Naive thymus-derived CD4-positive, alpha-beta T cell (primary cell): ENCODE measurements around the gene CPNE2. TPM values are rescaled to one million over a fixed set of nuclear protein-coding genes. Genes with fewer than 3 reads are reported as not detected.

ENCODE experiments used
- ATAC-seq: fragments of 150-1000 bp; cut with Tn5 transposase; 2 replicates; pipeline ENCODE4 v1.10.0; 2021; ENCODE audit warnings: mild to moderate bottlenecking, moderate library complexity
- CTCF ChIA-PET: fragments of 350-600 bp; sonication (Branson Sonifier 250); formaldehyde crosslinking; loops from one replicate; lab custom pipeline; 2021; ENCODE audit warnings: antibody characterized with exemption; lab: Charles Lee
- POLR2A ChIA-PET: fragments of 350-600 bp; sonication (Branson Sonifier 250); formaldehyde crosslinking; loops from one replicate; lab custom pipeline; 2021; ENCODE audit warnings: antibody characterized with exemption, inconsistent platforms; lab: Charles Lee
- DNase-seq, 9 donors: peaks; one replicate each; pipeline versions ENCODE4 v3.0.0 to v3.0.0-alpha.2; 2020 to 2022; ENCODE audit warnings: mixed read lengths in 1 of 9
- H3K27ac ChIP-seq: one replicate; pipeline ENCODE4 v1.7.0; 2013; ENCODE audit warnings: mild to moderate bottlenecking, low read depth, low read length, moderate library complexity
- H3K27me3 ChIP-seq, 2 donors: one replicate each; pipeline ENCODE4 v1.7.0; 2013; ENCODE audit warnings: low read length in 2 of 2, mild to moderate bottlenecking in 2 of 2, moderate library complexity in 2 of 2; ENCODE audit not compliant: control insufficient read depth in 2 of 2, insufficient read depth in 2 of 2
- H3K36me3 ChIP-seq, 3 experiments: 1 replicate in 2 of 3; 2 replicates in 1 of 3; pipeline ENCODE4 v1.7.0; 2013; ENCODE audit warnings: low read length in 3 of 3, mild to moderate bottlenecking in 3 of 3, moderate library complexity in 1 of 3; ENCODE audit not compliant: insufficient read depth in 3 of 3, control insufficient read depth in 2 of 3
- H3K4me1 ChIP-seq, 2 donors: one replicate each; pipeline ENCODE4 v1.7.0; 2013; ENCODE audit warnings: low read length in 2 of 2, mild to moderate bottlenecking in 2 of 2, moderate library complexity in 1 of 2; ENCODE audit not compliant: control insufficient read depth in 2 of 2, insufficient read depth in 2 of 2
- H3K4me3 ChIP-seq: 2 replicates; pipeline ENCODE4 v1.7.0; 2013; ENCODE audit warnings: mild to moderate bottlenecking, low read length
- H3K9me3 ChIP-seq, 3 experiments: 1 replicate in 2 of 3; 2 replicates in 1 of 3; pipeline ENCODE4 v1.7.0; 2013; ENCODE audit warnings: low read length in 3 of 3; ENCODE audit not compliant: control insufficient read depth in 2 of 3
- H3K27ac Mint-ChIP-seq, 9 donors: one replicate each; pipeline ENCODE4 v1.8.0; 2020 to 2022; ENCODE audit warnings: mixed read lengths in 9 of 9, mild to moderate bottlenecking in 8 of 9, moderate library complexity in 5 of 9, inconsistent platforms in 2 of 9
- H3K27me3 Mint-ChIP-seq, 5 donors: one replicate each; pipeline ENCODE4 v1.8.0; 2021 to 2022; ENCODE audit warnings: mixed read lengths in 5 of 5, mild to moderate bottlenecking in 1 of 5
- H3K36me3 Mint-ChIP-seq, 5 donors: one replicate each; pipeline ENCODE4 v1.8.0; 2020 to 2022; ENCODE audit warnings: mixed read lengths in 5 of 5, mild to moderate bottlenecking in 3 of 5, inconsistent platforms in 1 of 5
- H3K4me1 Mint-ChIP-seq, 7 donors: one replicate each; pipeline ENCODE4 v1.8.0; 2020 to 2022; ENCODE audit warnings: mixed read lengths in 7 of 7, mild to moderate bottlenecking in 3 of 7, inconsistent platforms in 1 of 7
- H3K4me3 Mint-ChIP-seq, 10 donors: one replicate each; pipeline ENCODE4 v1.8.0; 2020 to 2022; ENCODE audit warnings: mild to moderate bottlenecking in 10 of 10, mixed read lengths in 10 of 10, moderate library complexity in 6 of 10, inconsistent platforms in 2 of 10
- H3K9me3 Mint-ChIP-seq, 11 donors: one replicate each; pipeline ENCODE4 v1.8.0; 2020 to 2022; ENCODE audit warnings: mixed read lengths in 11 of 11, mild to moderate bottlenecking in 4 of 11, inconsistent platforms in 1 of 11, moderate library complexity in 1 of 11
- intact Hi-C, 2 donors: fragments of 100-400 bp; cut with micrococcal nuclease; formaldehyde crosslinking; loops; one replicate each; pipeline ENCODE4 v1.15.1; 2023
- polyA plus RNA-seq, 2 donors: library from polyadenylated mRNA; unstranded; fragments of 300-500 nt; fragmentation: Illumina TruSeq; gene quantifications; one replicate each; pipeline ENCODE4 v1.2.3, GENCODE V29; 2021
- total RNA-seq, 6 experiments: library from RNA in 5 of 6; stranded (reverse) in 5 of 6; gene quantifications; 1 replicate in 5 of 6; 2 replicates in 1 of 6; pipeline ENCODE4 v1.2.3 and lab custom pipeline; 2021 to 2026

CPNE2 gene
- total and polyA plus RNA-seq, 7 experiments from 2014 or later = 1.1 to 12.6 (median 5.5) TPM

DNA sequence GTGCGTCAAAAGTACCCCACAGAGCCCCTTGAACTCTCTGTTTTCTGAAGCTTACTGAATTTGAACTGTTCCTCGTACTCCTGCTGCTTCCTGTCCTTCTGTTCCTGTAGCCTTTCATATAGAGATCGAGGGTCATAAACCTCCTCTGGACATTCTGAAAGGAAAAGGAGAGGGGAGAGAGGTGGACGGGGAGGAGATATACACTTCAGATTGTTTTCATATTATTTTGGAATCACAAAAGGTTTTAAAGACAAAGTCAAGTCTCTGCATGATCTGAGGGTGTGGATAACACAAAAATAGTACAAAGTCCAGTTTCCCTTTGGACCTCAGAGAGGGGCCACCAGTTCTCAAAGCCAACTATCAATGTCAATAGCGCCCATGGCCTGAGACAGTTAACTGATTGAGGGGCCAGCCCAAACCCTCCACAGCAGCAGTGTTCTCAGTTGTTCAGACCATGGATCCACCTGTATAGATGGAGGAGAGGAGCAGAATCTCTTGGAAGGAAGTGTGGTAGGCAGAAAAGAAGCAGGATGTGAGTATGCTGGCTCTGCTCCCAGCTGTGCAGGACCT, 80.4 kb downstream of the CPNE2 start:
- Histone ChIP-seq H3K4me3 (no peak overlapping the region), H3K27ac (no peak overlapping the region), H3K27me3 (no peaks in the 10 kb centered on the region), H3K4me1 (peaks cover 0 to 2% of the 10 kb centered on the region in 2 donors), H3K36me3 (peaks cover 18 to 49% (median 23%) of the 10 kb centered on the region in 3 experiments), H3K9me3 (no peaks in the 10 kb centered on the region)
- H3K4me1 Mint-ChIP-seq = peaks cover 3 to 9% (median 4%) of the 10 kb centered on the region in 7 donors
- ATAC-seq (no peak), DNase-seq (no peak)
- intact Hi-C loops = no loop called here
- no peaks in the 10 kb centered on the region for H3K9me3 Mint-ChIP-seq
- ChIA-PET POLR2A (no interaction called here), CTCF (interaction anchor here (0.7 kb wide), 1 partner anchor 130 kb away, joined by 4 read pairs; no protein-coding TSS in a partner anchor)
- H3K36me3 Mint-ChIP-seq = peaks cover 15 to 32% (median 18%) of the 10 kb centered on the region in 5 donors
- no peaks in the 10 kb centered on the region for H3K27me3 Mint-ChIP-seq
- no peak overlapping the region for H3K4me3 Mint-ChIP-seq
- no peak overlapping the region for H3K27ac Mint-ChIP-seq

DNA sequence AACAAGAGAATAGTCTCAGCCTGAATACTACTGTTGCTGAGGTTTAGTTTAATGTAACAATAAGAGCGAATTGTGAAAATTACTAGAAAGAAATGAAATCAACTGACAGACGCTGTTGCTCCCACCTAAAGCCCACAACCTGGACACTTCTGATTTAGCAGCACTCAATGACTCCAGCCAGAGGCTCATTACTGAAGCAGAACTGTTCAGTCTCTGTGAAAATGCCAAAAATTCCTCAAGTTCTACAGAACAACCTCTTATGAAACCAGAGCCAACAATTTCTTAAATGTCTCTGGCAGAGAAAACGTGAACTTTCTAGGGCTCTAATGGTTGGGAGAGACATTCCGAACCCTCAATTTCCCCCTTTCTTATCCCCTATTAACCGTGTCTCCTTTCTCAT, 83.5 kb downstream of the CPNE2 start:
- Mint-ChIP-seq H3K36me3 (peaks cover 10 to 35% (median 16%) of the 10 kb centered on the region in 5 donors), H3K27me3 (no peaks in the 10 kb centered on the region), H3K4me3 (no peak overlapping the region), H3K4me1 (peaks cover 0 to 10% (median 6%) of the 10 kb centered on the region in 7 donors), H3K27ac (peak overlapping the region in 2 of 9 donors; percentile 21 to 39), H3K9me3 (no peaks in the 10 kb centered on the region)
- Histone ChIP-seq H3K4me1 (no peaks in the 10 kb centered on the region), H3K27me3 (no peaks in the 10 kb centered on the region), H3K4me3 (no peak overlapping the region), H3K36me3 (peaks cover 11 to 29% (median 13%) of the 10 kb centered on the region in 3 experiments), H3K9me3 (no peaks in the 10 kb centered on the region), H3K27ac (no peak overlapping the region)
- CTCF ChIA-PET = interaction anchor here (1.8 kb wide), 1 partner anchor 92 kb away, joined by 4 read pairs; no protein-coding TSS in a partner anchor
- DNase-seq (no peak), ATAC-seq (no peak)
- POLR2A ChIA-PET = interaction anchor here (2.4 kb wide), 1 partner anchor 10 kb away, joined by 11 read pairs; the partner anchor contains the start of genes PSME3IP1 and RSPRY1
- intact Hi-C loops = no loop called here

DNA sequence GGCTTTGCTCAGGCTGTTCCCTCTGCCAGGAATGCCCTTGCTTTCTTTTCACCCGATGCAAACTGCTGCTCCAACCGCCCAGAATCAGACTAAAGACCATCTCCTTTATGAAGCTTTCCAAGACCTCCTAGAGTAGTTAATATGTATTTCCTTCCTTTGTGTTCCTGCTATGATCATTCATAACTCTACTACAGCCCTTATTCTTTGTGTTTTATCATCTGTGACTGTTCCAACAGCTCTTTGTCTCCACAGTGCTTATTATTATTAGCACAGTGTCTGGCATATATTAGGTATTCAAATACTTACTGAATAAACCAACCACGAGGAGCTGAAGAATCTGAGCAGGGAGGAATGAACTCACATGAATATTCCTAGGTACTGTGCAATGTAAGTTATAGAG, 85.8 kb downstream of the CPNE2 start:
- no peak overlapping the region for H3K27ac ChIP-seq
- peaks cover 0 to 1% (median 0%) of the 10 kb centered on the region in 11 donors for H3K9me3 Mint-ChIP-seq
- intact Hi-C loops = loop anchor here in 1 of 2 donors (2.0 kb wide), 1 partner anchor 21 kb away; no protein-coding TSS in a partner anchor
- H3K27me3 Mint-ChIP-seq = no peaks in the 10 kb centered on the region
- no peak overlapping the region for H3K4me3 Mint-ChIP-seq
- H3K27me3 ChIP-seq = no peaks in the 10 kb centered on the region
- ChIA-PET POLR2A (no interaction called here), CTCF (interaction anchor here (1.6 kb wide), 1 partner anchor 95 kb away, joined by 4 read pairs; no protein-coding TSS in a partner anchor)
- peaks cover 8 to 26% (median 13%) of the 10 kb centered on the region in 7 donors for H3K4me1 Mint-ChIP-seq
- no peaks in the 10 kb centered on the region for H3K4me1 ChIP-seq
- H3K27ac Mint-ChIP-seq = peak overlapping the region in 6 of 9 donors; percentile 3 to 67 (median 14)
- peaks cover 4 to 15% (median 5%) of the 10 kb centered on the region in 5 donors for H3K36me3 Mint-ChIP-seq
- no peak for ATAC-seq
- DNase-seq = no peak
- H3K9me3 ChIP-seq = no peaks in the 10 kb centered on the region
- H3K36me3 ChIP-seq = peaks cover 0 to 6% (median 0%) of the 10 kb centered on the region in 3 experiments
- H3K4me3 ChIP-seq = no peak overlapping the region

DNA sequence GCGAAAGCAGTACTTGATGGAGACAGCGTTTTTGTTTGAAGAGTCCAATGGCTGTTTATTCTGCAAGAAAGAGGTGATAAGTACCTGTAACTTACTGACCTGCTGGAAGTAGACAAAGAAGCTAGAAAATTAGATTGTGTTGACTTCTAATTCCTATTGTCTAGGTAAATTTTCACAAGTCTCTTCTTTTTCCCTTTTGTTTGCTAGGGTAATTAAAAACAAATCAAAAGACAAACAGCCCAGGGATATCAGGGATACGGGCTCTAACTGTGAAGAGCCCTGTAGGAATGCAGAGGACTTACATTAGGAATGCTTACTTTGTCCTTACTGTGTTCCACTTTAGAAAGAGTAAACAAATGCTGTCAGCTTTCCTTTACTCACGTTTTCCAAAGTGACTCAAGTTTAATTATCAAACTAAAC, 86.4 kb downstream of the CPNE2 start:
- Mint-ChIP-seq H3K4me1 (peaks cover 8 to 28% (median 16%) of the 10 kb centered on the region in 7 donors), H3K36me3 (peaks cover 4 to 11% (median 5%) of the 10 kb centered on the region in 5 donors), H3K9me3 (peaks cover 0 to 1% (median 0%) of the 10 kb centered on the region in 11 donors), H3K27me3 (no peaks in the 10 kb centered on the region), H3K27ac (peak overlapping the region in 1 of 9 donors; percentile 4), H3K4me3 (no peak overlapping the region)
- ATAC-seq (no peak), DNase-seq (no peak)
- ChIA-PET CTCF (interaction anchor here (1.6 kb wide), 1 partner anchor 95 kb away, joined by 4 read pairs; no protein-coding TSS in a partner anchor), POLR2A (interaction anchor here (0.6 kb wide), 1 partner anchor 1500 kb away, joined by 4 read pairs; no protein-coding TSS in a partner anchor)
- intact Hi-C loops = loop anchor here in 1 of 2 donors (2.0 kb wide), 1 partner anchor 22 kb away; no protein-coding TSS in a partner anchor
- Histone ChIP-seq H3K27ac (no peak overlapping the region), H3K4me1 (peaks cover 0 to 2% of the 10 kb centered on the region in 2 donors), H3K27me3 (no peaks in the 10 kb centered on the region), H3K36me3 (peaks cover 0 to under 1% (median 0%) of the 10 kb centered on the region in 3 experiments), H3K9me3 (no peaks in the 10 kb centered on the region), H3K4me3 (no peak overlapping the region)

DNA sequence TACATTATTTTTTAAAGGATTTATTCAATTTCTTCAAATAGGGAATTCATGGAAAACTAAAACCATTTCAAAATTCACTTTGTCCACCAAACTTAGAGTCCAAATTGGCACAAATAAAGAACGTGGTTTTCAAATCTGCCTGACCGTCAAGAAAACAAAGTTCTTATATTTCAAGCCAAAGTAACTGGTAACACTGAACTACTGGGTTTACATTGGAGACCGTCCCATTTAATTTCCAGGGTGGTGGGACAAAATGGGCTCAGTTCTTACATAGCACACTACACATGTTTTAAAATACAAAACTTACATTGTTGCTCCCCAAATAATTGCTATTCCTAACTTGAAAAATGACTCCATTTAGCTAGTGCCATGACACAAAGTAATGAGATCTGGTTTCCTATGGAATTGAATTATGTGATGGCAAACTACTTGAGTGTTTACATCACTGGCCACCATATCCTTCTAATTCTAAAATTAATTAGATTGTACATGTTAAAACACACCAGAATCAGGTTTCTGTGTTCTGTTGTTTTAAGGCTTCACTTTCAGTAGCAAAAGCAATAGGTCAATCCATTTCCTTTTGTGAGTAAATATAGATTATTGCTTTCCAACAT, 86.9 kb downstream of the CPNE2 start:
- POLR2A ChIA-PET = interaction anchor here (0.6 to 1.1 kb wide), 2 partner anchors 12 to 1499 kb away, joined by 3 to 4 read pairs; no protein-coding TSS in a partner anchor
- CTCF ChIA-PET = no interaction called here
- Mint-ChIP-seq H3K4me3 (no peak overlapping the region), H3K27me3 (no peaks in the 10 kb centered on the region), H3K4me1 (peaks cover 13 to 33% (median 21%) of the 10 kb centered on the region in 7 donors), H3K27ac (no peak overlapping the region), H3K36me3 (peaks cover 2 to 10% (median 5%) of the 10 kb centered on the region in 5 donors), H3K9me3 (peaks cover 0 to 1% (median 0%) of the 10 kb centered on the region in 11 donors)
- no peaks in the 10 kb centered on the region for H3K9me3 ChIP-seq
- intact Hi-C loops = loop anchor here in 1 of 2 donors (2.0 kb wide), 1 partner anchor 23 kb away; no protein-coding TSS in a partner anchor
- no peak for DNase-seq
- H3K4me3 ChIP-seq = no peak overlapping the region
- no peaks in the 10 kb centered on the region for H3K27me3 ChIP-seq
- no peak overlapping the region for H3K27ac ChIP-seq
- H3K36me3 ChIP-seq = no peaks in the 10 kb centered on the region
- peaks cover 3 to 5% of the 10 kb centered on the region in 2 donors for H3K4me1 ChIP-seq
- ATAC-seq = no peak

- Histone ChIP-seq H3K9me3 (no peaks in the 10 kb centered on the region), H3K27ac (no peak overlapping the region), H3K4me3 (peak overlapping the region; percentile 95), H3K27me3 (no peaks in the 10 kb centered on the region), H3K4me1 (peaks cover 20% of the 10 kb centered on the region in 2 donors), H3K36me3 (peaks cover 0 to 12% (median 0%) of the 10 kb centered on the region in 3 experiments)
- peaks cover 0 to 3% (median 0%) of the 10 kb centered on the region in 5 donors for H3K36me3 Mint-ChIP-seq
- ATAC-seq = no peak
- peaks cover 37 to 67% (median 48%) of the 10 kb centered on the region in 7 donors for H3K4me1 Mint-ChIP-seq
- intact Hi-C loops = loop anchor here in 1 of 2 donors (10.0 kb wide), 2 partner anchors 459 to 1211 kb away; partner anchors contain the start of gene GINS3
- peaks cover 0 to 3% (median 0%) of the 10 kb centered on the region in 5 donors for H3K27me3 Mint-ChIP-seq
- H3K4me3 Mint-ChIP-seq = peak overlapping the region; percentile 53 to 100 (median 98)
- H3K9me3 Mint-ChIP-seq = peaks cover 0 to 4% (median 0%) of the 10 kb centered on the region in 11 donors
- DNase-seq = no peak
- CTCF ChIA-PET = no interaction called here
- POLR2A ChIA-PET = interaction anchor here (0.6 to 2.4 kb wide), 2 partner anchors 12 to 253 kb away, joined by 3 to 20 read pairs; partner anchors contain the start of gene HERPUD1
- H3K27ac Mint-ChIP-seq = peak overlapping the region in 6 of 9 donors; percentile 7 to 95 (median 87)
Observed at GRCh38 chr16:57184113-57184512, 91.7 kb downstream of the CPNE2 start.
